HepG2 (cell line): ENCODE measurements around the gene RCBTB1. TPM values are rescaled to one million over a fixed set of nuclear protein-coding genes. Genes with fewer than 3 reads are reported as not detected.
A peak's percentile ranks its signal among the peaks of the same experiment; 100 is the strongest.

Source experiments
- CC2D1A ChIP-seq: sonication (generic); formaldehyde crosslinking; IDR thresholded peaks from 2 replicates; pipeline ENCODE4 v1.8.1; 2023; ENCODE audit warnings: mild to moderate bottlenecking, missing genetic modification reagents
- ESRRA ChIP-seq: sonication (generic); formaldehyde crosslinking; IDR thresholded peaks from 2 replicates; pipeline ENCODE4 v1.5.1; 2020; ENCODE audit warnings: mild to moderate bottlenecking, low read depth, missing genetic modification reagents
- MED8 ChIP-seq: sonication (generic); formaldehyde crosslinking; IDR thresholded peaks from 2 replicates; pipeline ENCODE4 v1.8.1; 2023; ENCODE audit warnings: mild to moderate bottlenecking, missing genetic modification reagents; ENCODE audit not compliant: insufficient replicate concordance
- NCOA2 ChIP-seq: sonication (generic); formaldehyde crosslinking; IDR thresholded peaks from 2 replicates; pipeline ENCODE4 v1.8.0; 2022; ENCODE audit warnings: inconsistent platforms
- RNF2 ChIP-seq: fragments of 450-650 bp; conservative IDR thresholded peaks from 2 replicates; pipeline ENCODE4 v1.6.1; 2016; ENCODE audit warnings: low read depth
- SMC3 ChIP-seq: IDR thresholded peaks from 2 replicates; pipeline ENCODE4 v1.6.1; 2011; ENCODE audit warnings: low read length, improper control_type of control experiment
- TCF12 ChIP-seq, 2 experiments: fragments of 450-650 bp in 1 of 2; sonication (generic) in 1 of 2; formaldehyde crosslinking in 1 of 2; IDR thresholded peaks; 2 replicates each; pipeline versions ENCODE4 v1.6.1 to v1.8.0; 2017 to 2022; ENCODE audit warnings: antibody characterized with exemption in 1 of 2, mild to moderate bottlenecking in 1 of 2, missing genetic modification reagents in 1 of 2, moderate library complexity in 1 of 2
- ZFP41 ChIP-seq: sonication (generic); formaldehyde crosslinking; IDR thresholded peaks from 2 replicates; pipeline ENCODE4 v1.4.0; 2020; ENCODE audit warnings: mild to moderate bottlenecking, missing genetic modification reagents, borderline replicate concordance
- ZNF232 ChIP-seq: sonication (generic); formaldehyde crosslinking; IDR thresholded peaks from 2 replicates; pipeline ENCODE4 v1.4.0; 2020; ENCODE audit warnings: missing genetic modification reagents, borderline replicate concordance
- ZNF446 ChIP-seq: sonication (generic); formaldehyde crosslinking; IDR thresholded peaks from 2 replicates; pipeline ENCODE4 v1.5.0; 2020; ENCODE audit warnings: mild to moderate bottlenecking, missing genetic modification reagents
- ZNF460 ChIP-seq: sonication (generic); formaldehyde crosslinking; IDR thresholded peaks from 2 replicates; pipeline ENCODE4 v1.5.1; 2020; ENCODE audit warnings: missing genetic modification reagents, mild to moderate bottlenecking, borderline replicate concordance
- ZNF510 ChIP-seq: sonication (generic); formaldehyde crosslinking; IDR thresholded peaks from 2 replicates; pipeline ENCODE4 v1.4.0; 2020; ENCODE audit warnings: low read depth, mild to moderate bottlenecking, missing genetic modification reagents
- ZNF562 ChIP-seq: sonication (generic); formaldehyde crosslinking; IDR thresholded peaks from 2 replicates; pipeline ENCODE4 v1.8.0; 2022; ENCODE audit warnings: missing genetic modification reagents, borderline replicate concordance
- ZNF607 ChIP-seq: sonication (generic); formaldehyde crosslinking; IDR thresholded peaks from 2 replicates; pipeline ENCODE4 v1.5.1; 2020; ENCODE audit warnings: missing genetic modification reagents, mild to moderate bottlenecking, borderline replicate concordance
- ZNF713 ChIP-seq: sonication (generic); formaldehyde crosslinking; IDR thresholded peaks from 2 replicates; pipeline ENCODE4 v1.4.0; 2020; ENCODE audit warnings: mild to moderate bottlenecking, missing genetic modification reagents
- ZNF747 ChIP-seq: sonication (generic); formaldehyde crosslinking; IDR thresholded peaks from 2 replicates; pipeline ENCODE4 v1.8.1; 2023; ENCODE audit warnings: missing genetic modification reagents, mild to moderate bottlenecking, borderline replicate concordance
- ZSCAN29 ChIP-seq: sonication (generic); formaldehyde crosslinking; conservative IDR thresholded peaks from 2 replicates; pipeline ENCODE4 v1.4.0; 2020; ENCODE audit warnings: mild to moderate bottlenecking, missing genetic modification reagents
- polyA plus RNA-seq, 8 experiments: library from polyadenylated mRNA; depleted of rRNA in 3 of 8; stranded (reverse) in 7 of 8; unstranded in 1 of 8; fragments of >200 nt; fragmentation: Illumina TruSeq in 4 of 8; extraction: Trizol in 4 of 8; gene quantifications; 2 replicates each; pipeline versions ENCODE4 v1.2.1 to v1.2.3, GENCODE V29; 2011 to 2016; ENCODE audit warnings: low read depth in 4 of 8, missing spikeins in 1 of 8, mixed read lengths in 1 of 8; ENCODE audit not compliant: insufficient read depth in 1 of 8
- total RNA-seq, 5 experiments: library from RNA; depleted of rRNA; stranded (reverse); fragments of >200 nt; fragmentation: Illumina TruSeq; extraction: Trizol; gene quantifications; 2 replicates each; pipeline ENCODE4 v1.2.3, GENCODE V29; 2016; ENCODE audit warnings: low read depth in 1 of 5
- TF ChIP-seq, protein P1 (sequence below): IDR thresholded peaks from 2 replicates; pipeline ENCODE4 v1.6.1; 2016
- TF ChIP-seq, protein P2 (sequence below): IDR thresholded peaks from 2 replicates; pipeline ENCODE4 v1.6.1; 2016
- TF ChIP-seq, protein P3 (sequence below): sonication (generic); formaldehyde crosslinking; IDR thresholded peaks from 2 replicates; pipeline ENCODE4 v1.4.0; 2020; ENCODE audit warnings: mild to moderate bottlenecking, missing genetic modification reagents
- TF ChIP-seq, protein P4 (sequence below): fragments of 450-650 bp; IDR thresholded peaks from 2 replicates; pipeline ENCODE4 v1.6.1; 2017
- TF ChIP-seq, protein P5 (sequence below): sonication (generic); formaldehyde crosslinking; IDR thresholded peaks from 2 replicates; pipeline ENCODE4 v1.5.0; 2020; ENCODE audit warnings: missing genetic modification reagents

RCBTB1 gene
- total and polyA plus RNA-seq, 2 of the 13 experiments (the other 11 are each of a cell fraction or from before 2014, with no cell fraction given): 13.4 to 21.6 TPM

DNA sequence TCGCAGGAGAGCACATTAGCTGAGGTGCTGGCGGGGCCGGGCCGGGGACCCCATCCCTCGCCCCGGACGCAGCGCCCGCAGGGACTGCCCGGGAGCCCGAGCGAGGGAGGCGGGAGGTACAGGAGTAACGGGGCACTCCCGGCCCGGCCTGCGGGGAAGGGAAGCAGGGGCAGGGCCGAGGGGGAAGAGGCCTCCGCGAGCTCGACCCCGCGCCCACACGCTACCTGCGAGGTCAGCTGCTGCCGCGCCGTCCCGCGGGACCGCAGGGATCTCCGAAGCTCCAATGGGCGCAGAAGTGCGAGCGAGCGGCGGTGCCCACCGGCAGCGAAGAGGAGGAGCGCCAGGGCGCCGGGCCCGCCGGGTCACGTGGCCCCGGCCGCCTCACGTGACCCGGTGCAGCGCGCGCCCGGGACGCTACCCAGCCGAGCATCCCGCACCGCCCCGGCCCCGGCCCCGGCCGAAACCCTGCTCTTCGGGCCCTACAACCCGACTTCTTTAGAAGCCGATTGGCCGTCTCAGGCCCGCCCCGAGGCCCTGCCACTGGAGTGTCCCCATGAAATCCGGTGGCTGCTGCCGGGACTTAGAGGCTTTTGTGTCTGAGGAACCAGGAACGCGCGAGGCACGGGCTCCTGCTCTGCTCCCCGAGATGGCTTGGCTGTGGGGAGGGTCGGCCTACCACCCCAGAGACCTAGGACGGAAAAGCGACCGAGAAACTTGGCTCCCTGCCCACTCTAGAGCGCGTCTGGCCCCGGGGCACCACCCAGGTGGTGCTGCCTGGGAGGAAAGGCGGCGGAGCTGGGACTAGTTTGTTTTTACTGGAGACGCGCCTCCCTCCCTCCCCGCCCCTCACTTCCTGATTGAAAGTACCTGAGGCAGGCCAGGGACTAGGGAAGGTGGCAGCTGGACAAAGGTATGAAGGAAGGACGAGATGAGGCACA is at the start of gene RCBTB1 (continued):
- TF ChIP-seq MED8 (CRISPR knock-in tag) (peak; percentile 31), ZNF713 (CRISPR knock-in tag) (0 out of 2 replicates have a peak, but pooled peaks have one; percentile 57), CC2D1A (CRISPR knock-in tag) (no peak), TCF12 (IDR thresholded peaks at IDR 0.05) (no peak), TCF12 (CRISPR knock-in tag; IDR thresholded peaks at IDR 0.05) (0 out of 2 replicates have a peak, but pooled peaks have one; percentile 65), ZNF562 (CRISPR knock-in tag) (no peak), ESRRA (CRISPR knock-in tag) (no peak), ZFP41 (no peak), ZNF232 (CRISPR knock-in tag) (0 out of 2 replicates have a peak, but pooled peaks have one; percentile 19), ZNF510 (CRISPR knock-in tag) (no peak), ZNF607 (peak; percentile 44; the same call in 1 of the 2 replicates), RNF2 (no peak), ZNF460 (CRISPR knock-in tag) (peak; percentile 50; the same call in 1 of the 2 replicates), NCOA2 (CRISPR knock-in tag) (no peak), ZSCAN29 (peak; percentile 73; the same call in 1 of the 2 replicates), ZNF446 (CRISPR knock-in tag) (peak; percentile 58; the same call in 1 of the 2 replicates), SMC3 (no peak), ZNF747 (CRISPR knock-in tag) (no peak; the same call in 1 of the 2 replicates)
- TF ChIP-seq, protein P1, sequence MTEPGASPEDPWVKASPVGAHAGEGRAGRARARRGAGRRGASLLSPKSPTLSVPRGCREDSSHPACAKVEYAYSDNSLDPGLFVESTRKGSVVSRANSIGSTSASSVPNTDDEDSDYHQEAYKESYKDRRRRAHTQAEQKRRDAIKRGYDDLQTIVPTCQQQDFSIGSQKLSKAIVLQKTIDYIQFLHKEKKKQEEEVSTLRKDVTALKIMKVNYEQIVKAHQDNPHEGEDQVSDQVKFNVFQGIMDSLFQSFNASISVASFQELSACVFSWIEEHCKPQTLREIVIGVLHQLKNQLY (CRISPR knock-in tag): no peak
- TF ChIP-seq, protein P2, sequence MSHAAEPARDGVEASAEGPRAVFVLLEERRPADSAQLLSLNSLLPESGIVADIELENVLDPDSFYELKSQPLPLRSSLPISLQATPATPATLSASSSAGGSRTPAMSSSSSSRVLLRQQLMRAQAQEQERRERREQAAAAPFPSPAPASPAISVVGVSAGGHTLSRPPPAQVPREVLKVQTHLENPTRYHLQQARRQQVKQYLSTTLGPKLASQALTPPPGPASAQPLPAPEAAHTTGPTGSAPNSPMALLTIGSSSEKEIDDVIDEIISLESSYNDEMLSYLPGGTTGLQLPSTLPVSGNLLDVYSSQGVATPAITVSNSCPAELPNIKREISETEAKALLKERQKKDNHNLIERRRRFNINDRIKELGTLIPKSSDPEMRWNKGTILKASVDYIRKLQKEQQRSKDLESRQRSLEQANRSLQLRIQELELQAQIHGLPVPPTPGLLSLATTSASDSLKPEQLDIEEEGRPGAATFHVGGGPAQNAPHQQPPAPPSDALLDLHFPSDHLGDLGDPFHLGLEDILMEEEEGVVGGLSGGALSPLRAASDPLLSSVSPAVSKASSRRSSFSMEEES (CRISPR knock-in tag): peak; percentile 48; the same call in 1 of the 2 replicates
- TF ChIP-seq, protein P3, sequence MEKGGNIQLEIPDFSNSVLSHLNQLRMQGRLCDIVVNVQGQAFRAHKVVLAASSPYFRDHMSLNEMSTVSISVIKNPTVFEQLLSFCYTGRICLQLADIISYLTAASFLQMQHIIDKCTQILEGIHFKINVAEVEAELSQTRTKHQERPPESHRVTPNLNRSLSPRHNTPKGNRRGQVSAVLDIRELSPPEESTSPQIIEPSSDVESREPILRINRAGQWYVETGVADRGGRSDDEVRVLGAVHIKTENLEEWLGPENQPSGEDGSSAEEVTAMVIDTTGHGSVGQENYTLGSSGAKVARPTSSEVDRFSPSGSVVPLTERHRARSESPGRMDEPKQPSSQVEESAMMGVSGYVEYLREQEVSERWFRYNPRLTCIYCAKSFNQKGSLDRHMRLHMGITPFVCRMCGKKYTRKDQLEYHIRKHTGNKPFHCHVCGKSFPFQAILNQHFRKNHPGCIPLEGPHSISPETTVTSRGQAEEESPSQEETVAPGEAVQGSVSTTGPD: no peak
- TF ChIP-seq, protein P4, sequence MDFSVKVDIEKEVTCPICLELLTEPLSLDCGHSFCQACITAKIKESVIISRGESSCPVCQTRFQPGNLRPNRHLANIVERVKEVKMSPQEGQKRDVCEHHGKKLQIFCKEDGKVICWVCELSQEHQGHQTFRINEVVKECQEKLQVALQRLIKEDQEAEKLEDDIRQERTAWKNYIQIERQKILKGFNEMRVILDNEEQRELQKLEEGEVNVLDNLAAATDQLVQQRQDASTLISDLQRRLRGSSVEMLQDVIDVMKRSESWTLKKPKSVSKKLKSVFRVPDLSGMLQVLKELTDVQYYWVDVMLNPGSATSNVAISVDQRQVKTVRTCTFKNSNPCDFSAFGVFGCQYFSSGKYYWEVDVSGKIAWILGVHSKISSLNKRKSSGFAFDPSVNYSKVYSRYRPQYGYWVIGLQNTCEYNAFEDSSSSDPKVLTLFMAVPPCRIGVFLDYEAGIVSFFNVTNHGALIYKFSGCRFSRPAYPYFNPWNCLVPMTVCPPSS: no peak
- TF ChIP-seq, protein P5, sequence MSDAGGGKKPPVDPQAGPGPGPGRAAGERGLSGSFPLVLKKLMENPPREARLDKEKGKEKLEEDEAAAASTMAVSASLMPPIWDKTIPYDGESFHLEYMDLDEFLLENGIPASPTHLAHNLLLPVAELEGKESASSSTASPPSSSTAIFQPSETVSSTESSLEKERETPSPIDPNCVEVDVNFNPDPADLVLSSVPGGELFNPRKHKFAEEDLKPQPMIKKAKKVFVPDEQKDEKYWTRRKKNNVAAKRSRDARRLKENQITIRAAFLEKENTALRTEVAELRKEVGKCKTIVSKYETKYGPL (CRISPR knock-in tag): no peak
